ENCODE results near the gene CARD10.

Gene CARD10

DNA sequence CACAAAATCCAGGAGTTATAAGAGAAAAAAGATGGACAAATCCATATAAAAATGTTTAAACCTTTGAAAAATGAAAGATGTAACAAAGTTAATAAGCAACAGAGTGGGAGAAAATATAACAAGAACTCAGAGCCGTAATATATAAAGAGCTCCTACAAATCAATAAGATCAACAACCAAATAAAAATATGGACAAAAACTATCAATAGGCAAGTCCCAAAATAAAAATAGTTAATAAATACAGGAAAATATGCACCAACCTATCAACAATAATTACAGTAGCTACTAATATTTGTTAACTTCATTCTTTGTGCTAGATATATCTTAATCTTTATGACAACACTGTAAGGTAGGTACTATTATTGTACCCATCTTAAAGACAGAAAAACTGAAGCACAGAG lies 2.8 kb downstream of the CARD10 start:
- TF ChIP-seq, protein P1, sequence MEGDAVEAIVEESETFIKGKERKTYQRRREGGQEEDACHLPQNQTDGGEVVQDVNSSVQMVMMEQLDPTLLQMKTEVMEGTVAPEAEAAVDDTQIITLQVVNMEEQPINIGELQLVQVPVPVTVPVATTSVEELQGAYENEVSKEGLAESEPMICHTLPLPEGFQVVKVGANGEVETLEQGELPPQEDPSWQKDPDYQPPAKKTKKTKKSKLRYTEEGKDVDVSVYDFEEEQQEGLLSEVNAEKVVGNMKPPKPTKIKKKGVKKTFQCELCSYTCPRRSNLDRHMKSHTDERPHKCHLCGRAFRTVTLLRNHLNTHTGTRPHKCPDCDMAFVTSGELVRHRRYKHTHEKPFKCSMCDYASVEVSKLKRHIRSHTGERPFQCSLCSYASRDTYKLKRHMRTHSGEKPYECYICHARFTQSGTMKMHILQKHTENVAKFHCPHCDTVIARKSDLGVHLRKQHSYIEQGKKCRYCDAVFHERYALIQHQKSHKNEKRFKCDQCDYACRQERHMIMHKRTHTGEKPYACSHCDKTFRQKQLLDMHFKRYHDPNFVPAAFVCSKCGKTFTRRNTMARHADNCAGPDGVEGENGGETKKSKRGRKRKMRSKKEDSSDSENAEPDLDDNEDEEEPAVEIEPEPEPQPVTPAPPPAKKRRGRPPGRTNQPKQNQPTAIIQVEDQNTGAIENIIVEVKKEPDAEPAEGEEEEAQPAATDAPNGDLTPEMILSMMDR (conservative IDR thresholded peaks at IDR 0.05; ENCODE audit: low read length), result no peak
- no peak for DNase-seq (ENCODE audit: low read depth)
- H3K4me3 ChIP-seq (ENCODE audit: low read length), result no peak overlapping the region

- DNase-seq (ENCODE audit: low read depth), result no peak
- no peak overlapping the region for H3K4me3 ChIP-seq (ENCODE audit: low read length)
- TF ChIP-seq, protein P1 (conservative IDR thresholded peaks at IDR 0.05; ENCODE audit: low read length), result no peak
Observed at GRCh38 chr22:37515901-37516300, 3.3 kb downstream of the CARD10 start.

- no peak overlapping the region for H3K4me3 ChIP-seq (ENCODE audit: low read length)
- DNase-seq (ENCODE audit: low read depth), result no peak
- TF ChIP-seq, protein P1 (conservative IDR thresholded peaks at IDR 0.05; ENCODE audit: low read length), result no peak
Observed at GRCh38 chr22:37514526-37515051, 4.6 kb downstream of the CARD10 start.

GRCh38 chr22:37511395-37512104 lies 7.7 kb downstream of the CARD10 start:
- DNase-seq (ENCODE audit: low read depth), result no peak
- TF ChIP-seq, protein P1 (conservative IDR thresholded peaks at IDR 0.05; ENCODE audit: low read length), result no peak
- no peak overlapping the region for H3K4me3 ChIP-seq (ENCODE audit: low read length)

- TF ChIP-seq, protein P1 (conservative IDR thresholded peaks at IDR 0.05; ENCODE audit: low read length), result no peak
- H3K4me3 ChIP-seq (ENCODE audit: low read length), result no peak overlapping the region
- DNase-seq (ENCODE audit: low read depth), result no peak
Observed at GRCh38 chr22:37510091-37510490, 9.1 kb downstream of the CARD10 start.

DNA sequence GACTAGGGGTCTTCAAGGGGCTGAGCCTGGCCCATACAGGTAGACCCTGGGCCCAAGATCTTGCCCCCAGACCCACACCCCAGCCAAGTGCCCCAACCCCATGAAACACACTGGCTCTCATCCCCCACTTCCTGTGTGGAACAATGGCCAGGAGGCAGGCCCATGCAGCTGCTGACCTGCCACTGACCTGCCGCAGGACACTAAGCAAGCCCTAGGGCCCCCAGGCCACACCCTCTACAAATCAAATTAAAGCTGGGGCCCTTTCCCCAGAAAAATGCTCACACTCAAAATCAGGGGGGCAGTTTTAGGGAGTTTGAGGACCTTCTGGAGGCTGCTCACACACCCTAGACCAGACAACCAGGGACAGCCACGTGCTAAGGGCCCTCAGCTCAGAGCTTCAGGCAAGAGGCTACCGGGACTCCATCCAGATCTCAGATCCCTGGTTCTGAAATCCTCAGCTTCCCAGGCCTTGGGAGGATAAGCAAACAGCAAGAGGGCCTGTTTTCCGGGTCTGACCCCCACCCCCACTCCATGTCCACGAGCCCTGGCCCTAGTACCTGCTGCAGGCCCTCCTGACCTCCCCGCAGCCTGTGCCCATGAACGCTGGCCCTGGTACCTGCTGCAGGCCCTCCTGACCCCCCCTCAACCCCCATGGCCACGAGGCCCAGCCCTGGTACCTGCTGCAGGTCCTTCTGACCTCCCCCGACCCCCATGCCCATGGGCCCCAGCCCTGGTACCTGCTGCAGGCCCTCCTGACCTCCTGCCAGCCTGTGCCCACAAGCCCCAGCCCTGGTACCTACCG lies 10.0 kb downstream of the CARD10 start:
- TF ChIP-seq, protein P1 (conservative IDR thresholded peaks at IDR 0.05; ENCODE audit: low read length), result no peak
- DNase-seq (ENCODE audit: low read depth), result no peak
- no peak overlapping the region for H3K4me3 ChIP-seq (ENCODE audit: low read length)

Data from AG10803 (cell line).